ENCODE results near the gene KRT27. TPM values are rescaled to one million over a fixed set of nuclear protein-coding genes. Genes with fewer than 3 reads are reported as not detected.

KRT27 gene
- total and polyA plus RNA-seq, 4 donors, result 0.14 to 1.5 (median 0.55) TPM

GRCh38 chr17:40809721-40810421 lies 27.5 kb upstream of the KRT27 start:
- H3K9me3 ChIP-seq (ENCODE audit: control insufficient read depth in 4 of 4, insufficient read depth in 3 of 4, low read length in 3 of 4), result peaks cover 0 to 2% (median 0%) of the 10 kb centered on the region in 4 donors
- no peak overlapping the region for H3K4me3 ChIP-seq
- peaks cover 0 to 54% (median 48%) of the 10 kb centered on the region in 3 donors for H3K27me3 ChIP-seq (ENCODE audit: control insufficient read depth in 3 of 3, insufficient read depth in 3 of 3, low read length in 2 of 3)
- TF ChIP-seq CTCF (IDR thresholded peaks at IDR 0.05; ENCODE audit: control extremely low read depth, extremely low read depth), result no peak
- no peak for ATAC-seq (ENCODE audit: insufficient read depth, low FRiP score)
- H3K27ac ChIP-seq (ENCODE audit: low read depth in 1 of 2, low read length in 1 of 2), result no peak overlapping the region
- WGBS, 2 donors, result 45 to 52% methylated on average over 2 of the region's 2 CpGs
- H3K36me3 ChIP-seq (ENCODE audit: control insufficient read depth in 4 of 4, insufficient read depth in 4 of 4, low read length in 4 of 4), result no peaks in the 10 kb centered on the region
- DNase-seq, result no peak
- peaks cover 0 to 12% (median 0%) of the 10 kb centered on the region in 5 donors for H3K4me1 ChIP-seq (ENCODE audit: control insufficient read depth in 5 of 5, insufficient read depth in 5 of 5, low read length in 5 of 5)
- H3K9ac ChIP-seq (ENCODE audit: insufficient read depth in 1 of 2, low read length in 2 of 2), result no peak overlapping the region

DNA sequence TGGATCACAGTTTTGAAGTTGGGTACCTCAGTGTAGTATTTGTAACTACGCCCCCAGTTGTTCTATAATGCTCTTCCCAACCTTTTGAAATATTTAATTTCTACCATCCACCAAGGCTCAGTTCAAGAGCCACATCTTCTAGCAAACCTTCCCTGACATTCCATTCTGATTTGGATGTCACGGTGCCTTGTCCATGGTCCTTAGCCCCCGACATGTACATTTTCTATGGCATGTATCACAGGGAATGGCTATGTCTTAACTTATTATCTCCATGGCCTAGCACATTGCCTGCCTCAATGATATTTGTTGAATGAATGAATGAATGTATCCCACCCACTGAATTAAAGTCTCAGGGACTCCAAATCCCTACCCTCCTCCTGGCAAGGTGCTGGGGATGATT lies 23.8 kb upstream of the KRT27 start:
- Histone ChIP-seq H3K4me3 (no peak overlapping the region), H3K36me3 (ENCODE audit: control insufficient read depth in 4 of 4, insufficient read depth in 4 of 4, low read length in 4 of 4) (no peaks in the 10 kb centered on the region), H3K4me1 (ENCODE audit: control insufficient read depth in 5 of 5, insufficient read depth in 5 of 5, low read length in 5 of 5) (peaks cover 0 to 12% (median 0%) of the 10 kb centered on the region in 5 donors), H3K9me3 (ENCODE audit: control insufficient read depth in 4 of 4, insufficient read depth in 3 of 4, low read length in 3 of 4) (peaks cover 0 to 2% (median 0%) of the 10 kb centered on the region in 4 donors), H3K9ac (ENCODE audit: insufficient read depth in 1 of 2, low read length in 2 of 2) (no peak overlapping the region), H3K27ac (ENCODE audit: low read depth in 1 of 2, low read length in 1 of 2) (no peak overlapping the region), H3K27me3 (ENCODE audit: control insufficient read depth in 3 of 3, insufficient read depth in 3 of 3, low read length in 2 of 3) (peaks cover 0 to 57% (median 44%) of the 10 kb centered on the region in 3 donors)
- no peak for TF ChIP-seq CTCF (IDR thresholded peaks at IDR 0.05; ENCODE audit: control extremely low read depth, extremely low read depth)
- no peak for DNase-seq
- WGBS, 2 donors, result 76 to 90% methylated on average over 3 of the region's 3 CpGs
- no peak for ATAC-seq (ENCODE audit: insufficient read depth, low FRiP score)

DNA sequence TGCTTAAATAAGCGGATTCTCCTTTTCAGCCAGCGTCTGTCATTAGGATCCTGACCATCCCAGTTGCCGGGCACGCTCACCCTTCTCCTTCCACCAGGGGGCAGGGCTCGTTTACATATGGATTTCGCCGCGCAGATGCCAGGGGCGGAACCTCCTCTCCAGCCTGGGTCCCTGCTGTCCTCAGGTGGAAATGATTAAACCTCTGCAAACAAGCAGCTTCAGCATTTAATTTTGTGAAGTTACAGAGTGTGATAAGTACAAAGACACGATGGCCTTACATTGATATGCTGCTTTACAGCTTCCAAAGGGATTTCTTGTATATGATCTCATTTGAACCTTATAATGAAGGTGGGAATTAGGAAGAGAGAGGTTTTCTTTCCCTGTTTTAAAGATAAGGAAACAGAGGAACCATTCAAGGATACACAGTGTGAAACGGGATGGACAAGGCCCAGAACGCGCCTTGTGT lies 21.3 kb upstream of the KRT27 start:
- peak; percentile 66 to 77 (median 68) for DNase-seq
- Histone ChIP-seq H3K4me3 (no peak overlapping the region), H3K27ac (ENCODE audit: low read depth in 1 of 2, low read length in 1 of 2) (no peak overlapping the region), H3K4me1 (ENCODE audit: control insufficient read depth in 5 of 5, insufficient read depth in 5 of 5, low read length in 5 of 5) (no peaks in the 10 kb centered on the region), H3K9me3 (ENCODE audit: control insufficient read depth in 4 of 4, insufficient read depth in 3 of 4, low read length in 3 of 4) (peaks cover 0 to 2% (median 0%) of the 10 kb centered on the region in 4 donors), H3K36me3 (ENCODE audit: control insufficient read depth in 4 of 4, insufficient read depth in 4 of 4, low read length in 4 of 4) (no peaks in the 10 kb centered on the region), H3K27me3 (ENCODE audit: control insufficient read depth in 3 of 3, insufficient read depth in 3 of 3, low read length in 2 of 3) (peaks cover 0 to 46% (median 42%) of the 10 kb centered on the region in 3 donors), H3K9ac (ENCODE audit: insufficient read depth in 1 of 2, low read length in 2 of 2) (no peak overlapping the region)
- 14 to 17% methylated on average over 13 of the region's 13 CpGs for WGBS, 2 donors
- TF ChIP-seq CTCF (IDR thresholded peaks at IDR 0.05; ENCODE audit: control extremely low read depth, extremely low read depth), result peak; percentile 82
- peak; percentile 85 for ATAC-seq (ENCODE audit: insufficient read depth, low FRiP score)
